ENCODE measurements around the gene STXBP5L.
"Not testable (repeated sequence)": the region's sequence is repeated elsewhere in the genome, so short reads cannot be mapped to it uniquely, and the experiment has no call there.

Gene STXBP5L

GRCh38 chr3:121436074-121436473 lies 528.1 kb downstream of the STXBP5L start:
- DNase-seq = no peak

DNA sequence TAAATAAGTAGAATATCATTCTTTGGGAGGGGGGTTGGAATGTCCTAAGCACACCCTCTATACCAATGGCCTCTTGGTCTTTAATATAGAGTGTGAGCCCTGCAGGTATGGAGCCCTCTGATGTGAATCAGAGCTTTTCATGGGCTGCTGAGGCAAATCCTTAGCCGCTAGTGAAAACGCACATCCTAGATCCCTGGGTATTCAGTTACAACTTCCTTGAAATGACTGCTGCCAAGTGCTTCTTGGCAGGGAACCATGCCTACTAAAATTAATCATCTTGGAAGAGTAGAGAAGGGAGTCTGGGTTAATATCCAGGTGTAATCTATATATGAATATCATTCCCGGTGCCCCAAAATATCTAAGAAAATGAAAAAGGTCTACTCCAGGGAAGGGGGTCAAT lies 528.6 kb downstream of the STXBP5L start:
- no peak for DNase-seq

GRCh38 chr3:121443456-121443855 lies 535.5 kb downstream of the STXBP5L start:
- no peak for DNase-seq

- DNase-seq = not testable (repeated sequence)
Observed at GRCh38 chr3:121451752-121452151, 543.7 kb downstream of the STXBP5L start.

- DNase-seq = no peak
Observed at GRCh38 chr3:121462565-121462964, 554.6 kb downstream of the STXBP5L start.

GRCh38 chr3:121463745-121464144 lies 555.7 kb downstream of the STXBP5L start:
- no peak for DNase-seq

DNA sequence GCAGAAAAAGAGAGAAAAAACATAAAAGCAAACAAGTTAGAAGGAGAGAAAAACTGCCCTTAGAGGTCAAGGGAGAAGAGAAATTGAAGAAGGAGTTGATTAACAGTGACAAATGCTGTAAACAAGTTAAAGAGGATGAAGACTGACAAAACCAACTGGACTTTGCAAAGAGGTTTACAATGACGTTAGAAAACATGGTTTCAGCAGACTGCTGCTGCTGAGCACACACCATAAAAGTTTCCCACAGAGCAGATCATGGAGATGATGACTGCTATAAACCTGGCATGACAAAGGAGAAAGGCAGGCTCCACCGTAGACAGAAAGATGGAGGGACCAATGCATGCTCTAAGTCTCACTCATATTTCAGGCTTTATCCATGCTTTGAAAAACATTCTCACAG lies 559.1 kb downstream of the STXBP5L start:
- no peak for DNase-seq

GRCh38 chr3:121473001-121473400 lies 565.0 kb downstream of the STXBP5L start:
- DNase-seq = no peak

Measured in GOT3 (cell line).